Ascending aorta (tissue), 2 donors: ENCODE data around the gene RAB3GAP1. TPM values are rescaled to one million over a fixed set of nuclear protein-coding genes. Genes with fewer than 3 reads are reported as not detected.

Experiments used
- DNase-seq, 2 donors: peaks; one replicate each; pipeline ENCODE4 v3.0.0-alpha.2; 2019; ENCODE audit warnings: low spot score in 2 of 2
- H3K27ac ChIP-seq, 2 donors: fragments of 200-600 bp; sonication (generic); one replicate each; pipeline ENCODE4 v1.5.1; 2016 to 2017; ENCODE audit warnings: mild to moderate bottlenecking in 1 of 2
- H3K27me3 ChIP-seq: fragments of 200-600 bp; sonication (generic); one replicate; pipeline ENCODE4 v1.5.1; 2017
- H3K36me3 ChIP-seq, 2 donors: fragments of 200-600 bp; sonication (generic); one replicate each; pipeline ENCODE4 v1.5.1; 2016
- H3K4me1 ChIP-seq, 2 donors: fragments of 200-600 bp; sonication (generic); one replicate each; pipeline ENCODE4 v1.5.1; 2016 to 2017; ENCODE audit warnings: mild to moderate bottlenecking in 1 of 2
- H3K4me3 ChIP-seq, 2 donors: fragments of 200-600 bp; sonication (generic); one replicate each; pipeline ENCODE4 v1.5.1; 2016 to 2017; ENCODE audit warnings: mild to moderate bottlenecking in 1 of 2
- H3K9me3 ChIP-seq, 2 donors: fragments of 200-600 bp; sonication (generic); one replicate each; pipeline ENCODE4 v1.5.1; 2016
- intact Hi-C: fragments of 100-400 bp; cut with DNase I; formaldehyde crosslinking; loops from one replicate; pipeline ENCODE4 v1.15.1; 2023
- total RNA-seq: library from RNA; depleted of rRNA; stranded (reverse); fragments of >200 nt; gene quantifications from one replicate; pipeline ENCODE4 v1.1.0, GENCODE V29; 2016
- TF ChIP-seq, protein P1 (sequence below), 3 experiments: fragments of 200-600 bp in 2 of 3; fragments of 450-650 bp in 1 of 3; sonication (generic) in 2 of 3; IDR thresholded peaks; one replicate each; pipeline ENCODE4 v1.5.1; 2016 to 2019; ENCODE audit warnings: antibody characterized with exemption in 3 of 3, mild to moderate bottlenecking in 1 of 3, moderate library complexity in 1 of 3

The RAB3GAP1 gene
- total RNA-seq, 1 donor from 2014 or later = 14.8 TPM

DNA sequence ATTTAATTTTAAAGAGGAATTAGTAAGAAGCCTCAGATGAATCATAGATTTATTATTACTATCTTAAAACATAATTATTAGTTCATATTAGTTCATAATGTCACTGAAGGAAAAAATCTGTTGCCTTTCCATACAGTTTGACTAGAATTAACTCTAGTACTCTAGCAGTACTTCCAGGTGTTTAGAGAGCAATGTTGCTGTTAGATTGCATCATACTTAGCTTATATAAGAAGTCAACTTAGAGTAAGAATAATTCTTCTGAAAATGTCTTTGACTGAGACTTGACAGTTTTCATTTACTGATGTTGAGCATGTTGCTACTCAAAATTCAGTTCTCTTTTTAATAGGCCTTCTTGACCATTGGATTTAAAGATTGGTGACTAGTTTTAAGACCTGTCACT is 4.7 kb downstream of the RAB3GAP1 start:
- intact Hi-C loops = loop anchor here (10.0 kb wide), 2 partner anchors 818 to 928 kb away; partner anchors contain the start of genes DARS1 and MCM6
- H3K4me1 ChIP-seq = peaks cover 5 to 38% of the 10 kb centered on the region in 2 donors
- no peak for DNase-seq
- TF ChIP-seq, protein P1, sequence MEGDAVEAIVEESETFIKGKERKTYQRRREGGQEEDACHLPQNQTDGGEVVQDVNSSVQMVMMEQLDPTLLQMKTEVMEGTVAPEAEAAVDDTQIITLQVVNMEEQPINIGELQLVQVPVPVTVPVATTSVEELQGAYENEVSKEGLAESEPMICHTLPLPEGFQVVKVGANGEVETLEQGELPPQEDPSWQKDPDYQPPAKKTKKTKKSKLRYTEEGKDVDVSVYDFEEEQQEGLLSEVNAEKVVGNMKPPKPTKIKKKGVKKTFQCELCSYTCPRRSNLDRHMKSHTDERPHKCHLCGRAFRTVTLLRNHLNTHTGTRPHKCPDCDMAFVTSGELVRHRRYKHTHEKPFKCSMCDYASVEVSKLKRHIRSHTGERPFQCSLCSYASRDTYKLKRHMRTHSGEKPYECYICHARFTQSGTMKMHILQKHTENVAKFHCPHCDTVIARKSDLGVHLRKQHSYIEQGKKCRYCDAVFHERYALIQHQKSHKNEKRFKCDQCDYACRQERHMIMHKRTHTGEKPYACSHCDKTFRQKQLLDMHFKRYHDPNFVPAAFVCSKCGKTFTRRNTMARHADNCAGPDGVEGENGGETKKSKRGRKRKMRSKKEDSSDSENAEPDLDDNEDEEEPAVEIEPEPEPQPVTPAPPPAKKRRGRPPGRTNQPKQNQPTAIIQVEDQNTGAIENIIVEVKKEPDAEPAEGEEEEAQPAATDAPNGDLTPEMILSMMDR (IDR thresholded peaks at IDR 0.05) = no peak
- peaks cover 12 to 21% of the 10 kb centered on the region in 2 donors for H3K36me3 ChIP-seq
- no peak overlapping the region for H3K4me3 ChIP-seq
- H3K27ac ChIP-seq = peak overlapping the region in 1 of 2 donors; percentile 97
- no peaks in the 10 kb centered on the region for H3K27me3 ChIP-seq
- no peaks in the 10 kb centered on the region for H3K9me3 ChIP-seq

DNA sequence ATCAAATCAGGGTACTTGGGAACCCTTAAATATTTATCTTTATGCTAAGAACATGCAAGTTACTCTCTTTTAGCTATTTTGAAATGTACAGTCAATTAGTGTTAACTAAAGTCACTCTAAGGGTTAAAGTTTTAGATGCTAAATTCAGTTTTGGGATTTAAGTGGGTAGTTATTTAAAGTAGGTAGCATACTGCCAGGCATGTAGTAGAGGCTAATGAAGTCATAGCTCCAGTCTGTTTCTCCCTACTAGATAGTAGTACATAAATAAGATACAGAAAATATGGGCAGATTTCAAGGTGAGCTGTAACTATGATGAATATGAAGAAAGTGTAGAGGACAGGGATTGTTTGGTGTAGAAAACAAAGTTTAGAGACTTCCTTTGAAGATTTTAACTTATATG is 7.5 kb downstream of the RAB3GAP1 start:
- Histone ChIP-seq H3K9me3 (no peaks in the 10 kb centered on the region), H3K36me3 (peaks cover 12 to 26% of the 10 kb centered on the region in 2 donors), H3K4me3 (no peak overlapping the region), H3K4me1 (peaks cover 5 to 33% of the 10 kb centered on the region in 2 donors), H3K27me3 (no peaks in the 10 kb centered on the region), H3K27ac (no peak overlapping the region)
- TF ChIP-seq, protein P1 (IDR thresholded peaks at IDR 0.05) = no peak
- intact Hi-C loops = loop anchor here (10.0 kb wide), 2 partner anchors 815 to 925 kb away; partner anchors contain the start of genes DARS1 and MCM6
- no peak for DNase-seq

DNA sequence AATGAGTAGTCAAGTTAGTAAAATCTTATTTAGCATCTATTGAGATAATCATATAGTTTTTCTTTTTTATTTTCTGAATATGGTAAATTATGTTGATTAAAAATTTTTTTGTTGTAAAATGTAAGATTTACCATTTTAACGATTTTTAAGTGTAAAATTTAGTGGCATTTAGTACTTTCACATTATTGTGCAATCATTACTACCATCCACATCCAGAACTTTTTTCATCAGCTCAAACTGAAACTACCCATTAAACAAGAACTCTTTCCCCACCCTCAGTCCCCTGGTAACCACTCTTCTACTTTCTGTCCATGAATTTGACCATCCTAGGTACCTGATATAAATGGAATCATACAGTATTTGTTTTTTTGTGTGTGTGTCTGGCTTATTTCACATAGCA is 11.1 kb downstream of the RAB3GAP1 start:
- no peak overlapping the region for H3K4me3 ChIP-seq
- intact Hi-C loops = no loop called here
- no peak for DNase-seq
- no peaks in the 10 kb centered on the region for H3K9me3 ChIP-seq
- peak overlapping the region in 1 of 2 donors; percentile 17 for H3K27ac ChIP-seq
- TF ChIP-seq, protein P1 (IDR thresholded peaks at IDR 0.05) = no peak
- H3K4me1 ChIP-seq = peaks cover 0 to 17% of the 10 kb centered on the region in 2 donors
- H3K27me3 ChIP-seq = no peaks in the 10 kb centered on the region
- peaks cover 12 to 24% of the 10 kb centered on the region in 2 donors for H3K36me3 ChIP-seq

DNA sequence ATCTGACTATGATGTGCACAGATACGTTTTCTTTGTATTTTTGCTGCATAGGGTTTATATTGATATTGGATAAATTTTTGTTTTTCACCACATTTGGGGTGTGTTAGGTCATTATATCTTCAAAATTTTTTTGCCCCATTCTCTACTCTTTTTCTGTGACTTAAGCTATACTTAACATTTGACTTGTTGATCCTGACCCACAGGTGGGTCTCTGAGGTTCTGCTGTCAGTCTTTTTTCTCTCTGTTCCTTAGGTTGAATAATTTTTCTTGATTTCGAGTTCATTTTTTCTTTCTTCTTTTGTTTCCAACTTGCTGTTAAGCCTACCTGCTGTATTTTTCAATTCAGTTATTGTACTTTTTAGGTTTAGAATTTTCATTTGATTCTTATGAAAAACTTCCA is 12.1 kb downstream of the RAB3GAP1 start:
- H3K27ac ChIP-seq = peak overlapping the region; percentile 17 to 37
- intact Hi-C loops = no loop called here
- TF ChIP-seq, protein P1 (IDR thresholded peaks at IDR 0.05) = no peak
- H3K4me1 ChIP-seq = peaks cover 0 to 14% of the 10 kb centered on the region in 2 donors
- no peaks in the 10 kb centered on the region for H3K27me3 ChIP-seq
- DNase-seq = no peak
- no peak overlapping the region for H3K4me3 ChIP-seq
- no peaks in the 10 kb centered on the region for H3K9me3 ChIP-seq
- H3K36me3 ChIP-seq = peaks cover 12 to 24% of the 10 kb centered on the region in 2 donors

DNA sequence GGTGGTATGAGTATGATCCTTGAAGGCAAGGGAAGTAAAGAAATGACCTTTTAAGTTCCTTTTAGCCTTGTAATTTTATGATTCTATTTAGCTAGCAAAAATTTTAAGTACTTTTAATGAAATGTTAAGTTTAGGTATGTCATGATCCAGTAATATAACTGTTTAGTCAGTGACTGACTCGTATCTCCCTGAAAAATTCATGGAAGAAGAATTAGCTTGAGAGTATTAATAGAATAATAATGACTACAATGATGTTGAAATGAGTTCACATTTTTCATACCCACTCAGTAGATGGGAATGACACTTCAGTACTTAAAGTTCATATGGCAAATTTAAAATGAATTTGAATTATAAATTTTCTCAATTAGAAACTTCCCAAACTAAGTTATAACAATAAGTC is 14.6 kb downstream of the RAB3GAP1 start:
- Histone ChIP-seq H3K4me3 (no peak overlapping the region), H3K27ac (peak overlapping the region in 1 of 2 donors; percentile 27), H3K27me3 (no peaks in the 10 kb centered on the region), H3K9me3 (no peaks in the 10 kb centered on the region), H3K4me1 (peaks cover 0 to 14% of the 10 kb centered on the region in 2 donors), H3K36me3 (peaks cover 0 to 10% of the 10 kb centered on the region in 2 donors)
- intact Hi-C loops = no loop called here
- no peak for DNase-seq
- TF ChIP-seq, protein P1 (IDR thresholded peaks at IDR 0.05) = no peak
